ENCODE results near the gene CCL5.

Gene CCL5

GRCh38 chr17:35879773-35880654 lies at the start of gene CCL5:
Gene CCL5 (minus strand): TSS chr17:35880360.
- no peak for DNase-seq

- DNase-seq: no peak
Measured at GRCh38 chr17:35927714-35928113, 47.6 kb upstream of the CCL5 start.

- no peak for DNase-seq
Measured at GRCh38 chr17:35923609-35924114, 43.5 kb upstream of the CCL5 start.

GRCh38 chr17:35920229-35920628 lies 40.1 kb upstream of the CCL5 start:
- DNase-seq: no peak

GRCh38 chr17:35918665-35919064 lies 38.5 kb upstream of the CCL5 start:
- DNase-seq: no peak

- DNase-seq: no peak
Measured at GRCh38 chr17:35917519-35918213, 37.5 kb upstream of the CCL5 start.

DNA sequence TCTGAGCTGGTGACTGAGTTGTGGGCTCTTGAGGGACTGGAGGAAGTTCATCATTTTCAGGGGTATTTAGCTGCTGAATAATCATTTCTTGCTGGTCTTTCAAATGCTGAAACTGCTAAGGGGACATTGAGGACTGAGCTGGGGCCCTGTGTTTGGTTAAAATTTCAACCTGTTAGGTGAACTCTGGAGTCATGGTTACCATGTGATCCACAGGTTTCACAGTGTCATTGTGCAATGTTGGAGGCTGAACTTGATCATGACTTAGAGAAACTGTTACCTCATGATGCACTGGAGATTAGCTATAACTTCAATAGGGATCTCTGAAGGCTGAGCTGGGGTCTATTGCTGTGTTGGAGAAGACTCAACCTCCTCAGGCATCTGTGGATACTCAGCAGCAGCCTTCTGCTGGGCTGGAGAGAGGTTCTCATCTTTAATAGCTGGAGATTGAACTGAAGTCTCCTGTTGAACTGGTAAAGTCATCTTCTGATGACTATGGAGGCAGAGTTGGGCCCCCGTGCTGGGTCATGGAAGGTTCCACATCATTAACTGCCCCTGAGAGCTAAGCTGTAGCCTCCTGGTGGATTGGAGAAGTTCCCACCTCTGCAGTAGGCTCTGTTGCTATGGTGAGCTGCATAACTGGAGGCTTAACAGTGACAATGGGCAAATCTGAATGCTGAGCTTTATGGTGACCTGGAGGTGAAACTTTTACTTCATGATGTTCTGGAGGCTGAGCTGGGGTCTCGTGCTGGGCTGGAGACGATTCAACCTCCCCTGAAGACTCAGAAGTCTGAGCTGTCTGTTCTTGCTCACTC lies 35.2 kb upstream of the CCL5 start:
- no peak for DNase-seq

DNA sequence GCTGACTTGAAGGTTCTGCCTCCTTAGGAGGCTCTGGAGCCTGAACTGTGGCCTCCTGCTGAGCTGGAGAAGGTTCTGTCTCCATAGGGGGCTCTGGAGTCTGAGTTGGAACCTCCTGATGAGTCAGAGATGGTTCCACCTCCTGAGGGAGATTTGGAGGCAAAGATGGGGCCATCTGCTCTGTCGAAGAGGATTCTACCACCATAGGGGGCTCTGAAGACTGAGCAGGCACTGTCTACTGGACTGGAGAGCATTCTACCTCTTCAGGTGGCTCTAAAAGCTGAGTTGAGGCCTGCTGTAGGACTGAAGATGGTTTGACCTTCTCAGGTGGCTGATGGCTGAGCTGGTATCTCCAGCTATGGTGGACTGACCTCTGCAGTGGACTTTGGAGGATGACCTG lies 34.2 kb upstream of the CCL5 start:
- no peak for DNase-seq

GRCh38 chr17:35913609-35914008 lies 33.4 kb upstream of the CCL5 start:
- no peak for DNase-seq

GRCh38 chr17:35912942-35913341 lies 32.8 kb upstream of the CCL5 start:
- no peak for DNase-seq

- no peak for DNase-seq
Measured at GRCh38 chr17:35912339-35912912, 32.3 kb upstream of the CCL5 start.

GRCh38 chr17:35909408-35909807 lies 29.2 kb upstream of the CCL5 start:
- DNase-seq: no peak

- DNase-seq: no peak
Measured at GRCh38 chr17:35907691-35908090, 27.5 kb upstream of the CCL5 start.

- DNase-seq: no peak
Measured at GRCh38 chr17:35906926-35907637, 26.9 kb upstream of the CCL5 start.

GRCh38 chr17:35906191-35906925 lies 26.2 kb upstream of the CCL5 start:
- no peak for DNase-seq

DNA sequence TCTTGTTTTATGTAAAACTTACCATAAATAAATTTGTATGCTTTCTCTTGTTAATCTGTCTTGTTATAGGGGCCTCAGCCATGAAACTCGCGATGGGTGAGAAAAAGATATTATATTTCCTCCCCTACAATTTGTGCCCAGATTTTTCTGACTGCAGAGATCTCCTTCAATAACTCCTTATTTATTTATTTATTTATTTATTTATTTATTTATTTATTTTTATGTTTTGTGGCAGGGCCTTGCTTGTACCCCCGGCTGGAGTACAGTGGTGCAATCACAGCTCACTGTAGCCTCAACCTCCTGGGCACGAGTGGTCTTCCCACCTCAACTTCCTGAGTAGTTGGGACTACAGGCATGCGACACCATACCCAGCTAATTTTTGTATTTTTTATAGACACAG lies 23.3 kb upstream of the CCL5 start:
- no peak for DNase-seq

DNA sequence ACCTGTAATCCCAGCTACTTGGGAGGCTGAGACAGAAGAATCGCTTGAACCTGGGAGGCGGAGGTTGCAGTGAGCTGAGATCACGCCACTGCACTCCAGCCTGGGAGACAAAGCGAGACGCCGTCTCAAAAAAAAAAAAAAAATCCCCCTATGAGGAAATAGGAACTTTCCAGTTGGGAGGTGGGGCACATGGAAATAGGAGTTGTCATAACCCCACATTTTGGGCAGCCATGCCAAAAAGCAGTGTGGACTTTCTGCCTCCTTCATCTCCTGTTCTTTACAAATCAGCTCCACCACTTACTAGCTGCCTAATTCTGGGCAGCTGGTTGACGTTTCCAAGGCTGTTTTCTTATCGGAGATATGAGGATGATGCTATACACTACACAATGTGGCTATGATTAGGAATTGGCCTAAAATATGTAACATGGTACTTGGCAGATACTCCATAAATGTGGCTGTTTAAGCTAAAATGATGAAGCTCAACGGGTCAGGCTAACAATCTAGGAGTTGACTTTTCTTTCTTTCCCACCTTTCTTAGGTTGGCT lies 21.5 kb upstream of the CCL5 start:
- DNase-seq: no peak

DNA sequence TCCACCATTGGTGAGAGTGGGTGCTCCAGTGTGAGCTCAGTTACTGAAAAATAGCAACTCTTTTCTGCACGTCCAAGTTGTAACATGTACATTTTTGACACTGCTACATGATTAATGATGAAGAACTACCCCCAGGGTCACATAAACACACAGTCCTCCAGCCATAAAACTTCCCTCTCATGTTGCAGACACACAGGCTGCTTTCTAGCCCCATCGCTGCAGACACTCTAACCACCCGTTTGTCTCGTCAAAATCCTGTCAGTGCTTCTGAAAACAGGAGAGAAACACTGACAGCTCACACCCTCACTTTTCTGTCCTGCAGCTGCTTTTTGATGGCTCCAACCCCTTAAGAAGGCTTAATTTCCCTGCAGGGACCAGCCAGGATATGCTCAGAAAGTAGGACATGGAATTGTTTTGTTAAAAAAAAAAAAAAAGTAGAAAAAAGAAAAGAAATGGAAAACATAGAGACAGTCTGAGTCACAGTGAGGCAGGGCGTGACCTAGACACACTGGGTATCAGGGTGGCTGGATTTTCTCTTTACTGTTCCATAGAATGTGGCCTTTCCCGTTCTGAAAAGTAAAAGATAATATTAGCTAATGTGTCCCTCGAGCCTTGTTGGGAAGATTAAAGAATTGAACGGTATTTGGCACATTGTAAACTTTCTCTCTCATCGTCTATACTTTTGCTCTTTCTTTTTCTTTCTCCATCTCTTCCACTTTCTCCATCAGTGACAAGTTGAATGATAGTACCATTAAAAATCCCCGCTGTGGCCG lies 20.7 kb upstream of the CCL5 start:
- no peak for DNase-seq

DNA sequence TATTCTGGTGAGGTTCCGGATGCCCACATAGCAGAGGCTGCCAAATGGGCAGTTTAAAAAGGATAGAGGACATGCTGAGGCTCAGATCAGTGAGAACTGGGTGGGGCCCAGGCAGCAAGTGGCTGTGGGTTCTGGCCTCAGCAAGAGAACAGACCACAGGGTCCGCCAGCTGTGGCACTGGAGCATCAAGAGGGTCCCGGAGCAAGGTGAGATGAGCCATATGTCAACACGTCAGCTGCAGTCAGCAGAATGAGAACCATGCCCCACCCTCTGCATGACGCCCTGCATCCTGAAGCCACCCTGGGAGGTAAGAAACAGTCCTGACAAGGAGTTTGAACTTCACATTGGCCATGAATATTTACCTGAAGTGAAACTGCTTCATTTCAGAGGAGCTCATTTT lies 20.1 kb upstream of the CCL5 start:
- DNase-seq: no peak
